Activated gamma-delta T cell treated with anti-CD3 and anti-CD28 coated beads, Interleukin-2, amount 50 U/mL, for 16 hours (primary cell): Measurements from ENCODE around the gene LRP1B.

Experiments
- DNase-seq: peaks from one replicate; pipeline ENCODE4 v3.0.0-alpha.2; 2020; ENCODE audit warnings: low read depth

The LRP1B gene

GRCh38 chr2:141137122-141137693 lies 993.6 kb downstream of the LRP1B start:
- no peak for DNase-seq

DNA sequence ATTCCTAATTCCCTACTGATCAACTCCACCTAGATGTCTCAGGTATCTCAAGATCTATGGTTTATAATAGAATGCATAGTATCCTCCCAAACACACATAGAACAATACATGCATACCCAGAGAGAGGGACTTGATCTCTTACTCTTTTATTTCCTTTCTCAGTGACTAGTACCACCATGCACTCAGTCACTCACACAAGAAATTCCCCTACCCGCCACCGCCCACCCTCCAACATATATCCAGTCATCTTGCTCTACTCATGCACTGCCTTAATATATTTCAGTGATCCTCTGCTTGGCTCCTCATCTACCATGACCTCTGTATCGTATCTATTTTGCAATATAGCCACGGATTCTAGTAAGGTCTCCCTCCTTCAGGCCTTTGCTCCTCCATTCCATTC lies 996.9 kb downstream of the LRP1B start:
- DNase-seq, result no peak

- no peak for DNase-seq
Measured at GRCh38 chr2:141125432-141125831, 1005.4 kb downstream of the LRP1B start.

DNA sequence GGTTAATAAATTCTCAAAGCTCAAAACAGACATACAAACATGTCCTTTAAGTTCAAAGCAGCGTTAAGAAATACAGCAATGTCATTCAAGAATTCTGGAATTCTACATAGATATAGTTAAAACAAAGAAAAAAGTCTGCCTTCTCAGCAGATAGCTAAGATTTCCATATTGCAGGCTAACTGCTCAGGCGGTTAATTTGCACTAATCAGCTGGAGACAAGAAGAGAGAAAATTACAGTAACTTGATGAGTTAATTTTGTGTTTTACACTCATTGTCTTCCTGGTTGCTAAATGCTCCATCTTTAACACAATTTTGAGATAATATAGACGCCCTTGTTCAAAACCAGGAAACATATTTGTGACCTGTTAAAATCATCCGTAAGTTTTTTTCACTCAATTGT lies 1012.0 kb downstream of the LRP1B start:
- no peak for DNase-seq

- no peak for DNase-seq
Measured at GRCh38 chr2:141113301-141113700, 1017.5 kb downstream of the LRP1B start.

GRCh38 chr2:141109633-141110032 lies 1021.2 kb downstream of the LRP1B start:
- DNase-seq, result no peak

DNA sequence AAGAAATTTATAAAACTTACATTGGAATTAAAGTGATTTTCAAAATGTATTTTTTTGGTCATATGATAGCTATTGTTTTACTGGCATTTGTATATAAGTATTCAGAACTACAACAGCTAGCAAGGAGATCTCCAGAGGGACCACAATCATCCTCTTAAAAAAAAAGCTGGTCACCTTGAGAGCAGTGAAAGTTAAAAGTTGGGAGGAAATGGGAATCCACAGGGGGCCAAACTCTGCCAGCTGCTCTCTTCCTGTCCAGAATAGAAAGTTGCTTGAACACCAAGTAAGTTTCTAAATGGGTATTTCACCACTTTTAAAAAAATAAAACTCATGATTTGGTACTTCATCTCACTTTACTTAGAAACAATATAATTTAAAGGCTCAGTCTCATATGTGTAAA lies 1025.1 kb downstream of the LRP1B start:
- DNase-seq, result no peak

DNA sequence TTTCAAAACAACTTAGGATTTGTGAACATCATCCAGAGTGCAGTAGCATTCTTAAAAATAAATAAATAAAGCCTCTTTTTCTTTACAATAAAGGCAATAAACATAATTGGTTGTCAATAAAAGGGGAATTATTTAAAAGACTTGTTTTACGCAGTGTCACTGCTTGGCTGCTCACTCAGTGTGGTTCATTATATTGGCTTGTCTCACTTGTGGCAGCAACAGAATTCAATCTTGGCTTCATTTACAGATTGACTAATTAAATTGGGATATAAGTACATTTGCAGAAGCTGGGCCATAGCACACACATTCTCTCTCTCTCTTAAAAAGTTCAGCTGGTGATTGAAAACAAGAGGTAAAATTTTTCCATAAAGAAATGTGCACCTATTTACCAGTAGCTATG lies 1027.6 kb downstream of the LRP1B start:
- no peak for DNase-seq

- DNase-seq, result no peak
Measured at GRCh38 chr2:141079231-141079630, 1051.6 kb downstream of the LRP1B start.

- DNase-seq, result no peak
Measured at GRCh38 chr2:141075753-141076152, 1055.1 kb downstream of the LRP1B start.

GRCh38 chr2:141068053-141068682 lies 1062.6 kb downstream of the LRP1B start:
- no peak for DNase-seq

- DNase-seq, result no peak
Measured at GRCh38 chr2:141065042-141065441, 1065.8 kb downstream of the LRP1B start.

GRCh38 chr2:141063406-141063805 lies 1067.4 kb downstream of the LRP1B start:
- no peak for DNase-seq

GRCh38 chr2:141062443-141062842 lies 1068.4 kb downstream of the LRP1B start:
- DNase-seq, result no peak

DNA sequence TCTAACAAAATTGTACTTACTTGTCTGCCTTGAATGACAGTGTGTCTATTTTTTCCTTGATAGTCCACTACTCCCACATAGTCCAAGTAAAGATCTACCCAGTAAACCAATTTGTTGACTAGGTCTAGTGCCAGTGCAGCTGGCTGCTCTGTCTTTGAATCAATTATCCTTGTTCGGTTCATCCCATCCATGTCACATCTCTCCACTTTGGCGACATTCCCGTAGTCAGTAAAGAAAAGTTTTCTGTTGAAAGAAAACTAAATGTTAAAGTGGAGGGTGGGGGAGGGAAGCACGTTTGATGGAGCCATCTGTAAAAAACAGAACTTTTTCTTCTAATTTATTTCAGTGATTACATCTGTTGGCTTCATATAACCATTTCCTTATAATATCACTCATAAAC lies 1068.8 kb downstream of the LRP1B start:
- no peak for DNase-seq

DNA sequence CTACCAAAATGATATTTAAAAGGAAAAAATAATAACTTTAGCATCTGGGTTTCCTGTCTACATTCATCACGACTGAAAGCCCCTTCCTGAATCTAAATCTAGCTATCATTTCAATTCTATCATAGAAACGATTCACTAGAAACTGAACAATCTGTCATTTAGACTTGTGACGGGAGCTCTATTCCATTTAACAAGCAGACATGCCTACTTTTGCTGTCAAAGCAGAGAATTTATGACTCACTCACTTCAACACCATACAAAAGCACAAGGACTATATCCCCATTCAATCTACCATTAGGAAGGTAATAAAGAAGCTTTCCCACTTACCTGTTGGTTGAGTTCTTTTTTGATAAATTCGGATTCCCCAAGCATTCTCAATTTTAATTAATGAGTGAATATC lies 1072.3 kb downstream of the LRP1B start:
- DNase-seq, result no peak

GRCh38 chr2:141055531-141055930 lies 1075.3 kb downstream of the LRP1B start:
- no peak for DNase-seq

DNA sequence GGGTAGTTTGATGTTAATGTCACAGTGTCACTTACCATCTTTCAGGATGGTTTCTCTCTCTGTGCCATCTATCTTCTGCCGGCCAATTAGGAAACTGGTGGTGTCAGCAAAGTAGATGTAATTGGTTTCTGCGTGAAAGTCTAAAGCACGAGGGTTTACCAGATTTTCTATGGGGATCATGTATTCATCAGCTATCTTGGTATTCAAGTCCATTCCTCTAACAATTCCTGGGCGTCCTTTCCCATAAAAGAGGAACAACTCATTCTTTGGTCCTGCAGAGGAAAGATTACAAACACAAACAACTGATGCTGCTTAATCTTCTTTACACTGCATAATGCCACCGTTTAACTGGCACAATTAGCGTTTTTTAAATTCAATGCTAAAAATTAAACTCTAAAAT lies 1081.9 kb downstream of the LRP1B start:
- DNase-seq, result no peak

GRCh38 chr2:141041281-141041680 lies 1089.5 kb downstream of the LRP1B start:
- DNase-seq, result no peak

DNA sequence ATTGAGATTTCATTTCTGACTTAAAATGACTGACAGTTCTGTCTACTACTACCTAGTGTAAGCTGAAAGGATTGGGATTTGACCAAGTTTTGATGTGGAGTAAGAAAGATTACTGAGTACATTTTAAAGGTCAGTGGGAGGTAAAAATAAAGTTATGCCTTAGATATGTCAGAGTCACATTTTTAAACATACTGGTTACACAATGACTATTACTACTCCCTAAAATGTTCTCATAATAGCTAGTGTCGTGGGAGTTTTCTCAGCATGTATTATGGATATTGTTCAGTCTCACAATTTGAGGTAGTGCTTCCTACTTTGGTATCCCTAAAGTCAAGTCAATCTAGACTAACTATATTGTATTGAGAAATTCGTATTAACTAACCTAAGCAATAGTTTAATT lies 1092.5 kb downstream of the LRP1B start:
- no peak for DNase-seq

GRCh38 chr2:141037361-141037760 lies 1093.5 kb downstream of the LRP1B start:
- no peak for DNase-seq

GRCh38 chr2:141035846-141036420 lies 1094.9 kb downstream of the LRP1B start:
- no peak for DNase-seq

DNA sequence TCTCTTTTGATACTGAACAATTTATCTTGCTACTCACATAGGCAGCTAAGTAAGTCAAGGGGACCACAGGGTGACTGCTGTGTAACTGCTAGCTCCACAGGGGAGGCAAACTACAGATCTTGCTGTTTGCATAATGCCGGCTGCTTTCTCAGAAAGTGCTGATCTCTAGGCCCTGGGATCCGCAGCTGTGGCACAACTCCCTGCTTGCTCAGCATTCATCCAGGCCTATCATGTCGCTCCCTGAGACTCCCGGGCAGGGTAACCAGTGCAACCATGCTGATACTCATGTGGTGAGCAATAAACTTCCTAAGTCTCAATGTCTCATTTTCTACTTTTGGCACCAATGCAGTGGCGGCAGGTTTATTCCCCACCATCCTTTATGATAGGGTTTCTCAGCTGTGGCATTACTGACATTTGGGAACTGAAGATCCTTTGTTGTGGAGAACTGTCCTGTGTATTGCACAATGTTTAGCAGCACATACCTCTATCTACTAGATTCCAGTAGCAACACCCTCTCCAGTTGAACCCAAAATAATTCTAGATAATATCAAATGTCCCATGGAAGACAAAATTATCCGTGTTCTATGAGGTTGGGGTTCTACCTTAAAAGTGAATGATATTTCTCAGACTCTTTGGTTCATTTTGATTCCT lies 1101.3 kb downstream of the LRP1B start:
- DNase-seq, result no peak
